Activated CD8-positive, alpha-beta memory T cell treated with anti-CD3 and anti-CD28 coated beads for 1 hour (primary cell): Measurements from ENCODE around the gene GEMIN5.
A peak's percentile ranks its signal among the peaks of the same experiment; 100 is the strongest.
"Not testable (repeated sequence)": the region's sequence is repeated elsewhere in the genome, so short reads cannot be mapped to it uniquely, and the experiment has no call there.

ENCODE experiments used
- DNase-seq, 2 donors: peaks; one replicate each; pipeline ENCODE4 v3.0.0-alpha.2; 2020; ENCODE audit warnings: low read depth in 1 of 2; ENCODE audit errors: extremely low read depth in 1 of 2

GEMIN5 gene

GRCh38 chr5:154940772-154941620 lies 3.0 kb upstream of the GEMIN5 start, which contains the start of gene MRPL22:
MRPL22 (plus strand) TSS chr5:154941073; CDS start chr5:154941111, 38 bp downstream.
- DNase-seq: peak; percentile 89 to 94

GRCh38 chr5:154940375-154940771 lies 2.4 kb upstream of the GEMIN5 start:
- DNase-seq: no peak

DNA sequence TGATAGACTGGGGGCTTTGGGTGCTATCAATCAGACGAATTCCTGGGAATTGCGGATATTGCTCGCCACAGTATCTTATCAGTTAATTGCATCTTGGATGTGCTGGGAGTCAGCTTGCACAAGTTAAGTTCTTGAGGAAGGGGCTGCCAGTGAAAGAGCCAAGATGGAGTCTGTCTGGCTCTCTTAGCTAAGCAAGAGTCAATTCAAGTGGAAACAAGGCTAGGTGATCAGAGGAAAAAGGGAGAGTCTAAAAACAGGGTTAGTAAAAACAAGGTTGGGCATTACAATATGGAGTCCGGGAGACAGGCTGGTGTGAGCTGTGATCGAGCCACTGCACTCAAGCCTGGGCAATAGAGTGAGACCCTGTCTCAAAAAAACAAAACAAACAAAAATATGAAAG lies 1.4 kb upstream of the GEMIN5 start:
- DNase-seq: not testable (repeated sequence)

DNA sequence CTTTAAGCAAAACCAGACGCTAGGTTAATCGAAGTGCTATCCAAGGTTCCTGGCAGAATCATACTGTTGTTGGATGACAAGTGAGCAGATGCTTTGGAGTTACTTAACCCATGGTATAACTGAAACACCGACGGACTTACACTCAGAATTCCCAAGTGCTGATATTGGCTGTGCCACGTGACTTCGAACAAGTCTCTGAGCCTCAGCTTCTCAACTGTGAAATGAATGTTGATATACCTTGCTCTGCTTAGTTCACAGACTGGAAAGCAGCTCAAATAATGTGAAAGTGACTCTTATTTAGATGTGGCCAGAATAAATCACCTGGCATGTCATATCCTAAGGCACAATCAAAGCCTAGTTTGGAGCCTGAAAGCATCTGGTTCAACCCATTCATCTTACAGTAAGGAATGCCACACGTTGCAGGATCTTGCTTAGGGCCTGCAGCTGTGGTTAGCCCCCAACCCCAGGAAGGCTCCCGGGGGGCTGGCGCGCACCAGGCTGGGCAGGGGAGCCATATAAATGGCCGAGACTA lies 759 bp downstream of the GEMIN5 start:
- DNase-seq: no peak

GRCh38 chr5:154934881-154935280 lies 3.1 kb downstream of the GEMIN5 start:
- DNase-seq: no peak

DNA sequence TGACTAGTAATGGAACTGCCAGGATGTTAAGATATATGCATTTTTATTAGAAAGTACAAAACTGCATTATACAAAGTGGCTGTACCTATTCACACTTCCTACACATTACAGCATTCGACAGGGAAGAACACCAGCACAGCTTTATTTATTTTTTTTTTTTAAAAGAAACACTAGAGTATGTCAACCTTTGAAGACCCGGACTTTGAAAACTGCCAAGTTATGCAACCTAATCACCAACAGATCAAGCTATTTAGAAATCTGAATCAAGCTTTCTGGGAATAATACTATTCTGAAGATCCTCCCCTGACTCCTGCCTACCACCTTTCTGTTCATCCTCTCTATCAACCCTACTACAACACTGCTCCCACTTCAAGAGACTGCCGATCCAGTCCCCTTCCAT lies 4.5 kb downstream of the GEMIN5 start:
- DNase-seq: no peak

DNA sequence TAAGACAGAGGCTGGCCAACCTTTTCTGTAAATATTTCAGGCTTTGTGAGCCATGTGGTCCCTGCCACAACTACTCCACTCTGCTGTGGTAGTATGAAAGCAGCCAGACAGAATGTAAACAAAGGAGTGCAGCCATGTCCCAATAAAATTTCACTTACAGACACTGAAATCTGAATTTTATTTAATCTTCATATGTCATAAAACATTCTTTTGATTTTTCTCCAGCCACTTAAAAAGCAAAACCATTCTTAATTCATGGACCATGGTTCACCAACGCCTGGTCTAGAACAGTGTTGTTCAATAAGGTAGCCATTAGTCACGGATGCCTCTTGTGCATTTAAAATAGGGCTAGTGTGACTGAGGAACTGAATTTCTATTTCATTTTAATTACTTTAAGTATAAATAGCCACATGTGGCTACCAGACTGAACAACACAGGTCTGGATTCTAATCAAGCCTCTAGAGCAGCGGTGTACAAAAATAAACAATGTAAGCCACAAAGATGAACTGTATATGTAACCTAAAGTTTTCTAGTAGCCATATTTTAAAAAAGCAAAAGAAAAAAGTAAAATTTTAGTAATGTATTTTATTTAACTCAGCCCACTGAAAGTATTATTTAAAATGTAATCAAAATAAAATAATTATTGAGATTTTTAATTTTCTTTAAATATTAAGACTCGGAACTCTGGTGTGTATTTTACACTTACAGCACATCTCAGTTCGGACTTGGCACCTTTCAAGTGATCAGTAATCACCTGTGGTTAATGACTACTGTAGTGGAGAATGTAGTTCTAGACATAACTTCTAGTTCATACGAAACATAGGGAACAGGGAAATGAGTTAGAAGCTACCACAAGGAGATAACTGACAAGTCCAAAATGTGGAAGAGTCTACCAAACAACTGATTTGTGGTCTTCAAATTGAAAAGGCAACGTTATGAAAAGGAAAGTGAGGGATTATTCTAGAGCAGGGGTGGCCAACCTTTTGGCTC lies 14.3 kb downstream of the GEMIN5 start:
- DNase-seq: no peak

GRCh38 chr5:154917757-154918156 lies 20.3 kb downstream of the GEMIN5 start:
- no peak for DNase-seq

DNA sequence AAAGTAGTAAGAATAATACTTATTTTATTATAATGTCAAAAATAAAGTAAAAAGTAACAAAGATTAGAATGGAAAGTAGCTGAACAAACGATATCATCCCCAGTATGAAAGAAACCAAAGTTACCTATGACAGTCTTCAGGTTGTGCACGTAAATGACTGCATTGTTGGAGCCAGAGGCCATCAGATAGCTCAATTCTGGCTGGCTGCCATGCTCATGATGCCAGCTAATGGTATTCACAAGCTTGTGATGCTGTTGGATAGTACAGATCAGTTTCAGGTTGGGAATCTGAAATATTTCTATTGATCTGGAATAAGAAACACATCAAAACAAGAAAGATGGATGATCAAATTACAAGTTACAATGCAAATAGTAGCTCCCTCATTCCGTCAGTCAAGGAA lies 21.1 kb downstream of the GEMIN5 start:
- no peak for DNase-seq

- not testable (repeated sequence) for DNase-seq
Measured at GRCh38 chr5:154905601-154906000, 32.4 kb downstream of the GEMIN5 start.

GRCh38 chr5:154901913-154902312 lies 36.1 kb downstream of the GEMIN5 start:
- no peak for DNase-seq

GRCh38 chr5:154901276-154901675 lies 36.7 kb downstream of the GEMIN5 start:
- DNase-seq: no peak

- DNase-seq: no peak
Measured at GRCh38 chr5:154900066-154900465, 37.9 kb downstream of the GEMIN5 start.

GRCh38 chr5:154899151-154899816 lies 38.7 kb downstream of the GEMIN5 start:
- DNase-seq: no peak

- DNase-seq: no peak
Measured at GRCh38 chr5:154898210-154898609, 39.8 kb downstream of the GEMIN5 start.

GRCh38 chr5:154896562-154897165 lies 41.3 kb downstream of the GEMIN5 start:
- DNase-seq: no peak

DNA sequence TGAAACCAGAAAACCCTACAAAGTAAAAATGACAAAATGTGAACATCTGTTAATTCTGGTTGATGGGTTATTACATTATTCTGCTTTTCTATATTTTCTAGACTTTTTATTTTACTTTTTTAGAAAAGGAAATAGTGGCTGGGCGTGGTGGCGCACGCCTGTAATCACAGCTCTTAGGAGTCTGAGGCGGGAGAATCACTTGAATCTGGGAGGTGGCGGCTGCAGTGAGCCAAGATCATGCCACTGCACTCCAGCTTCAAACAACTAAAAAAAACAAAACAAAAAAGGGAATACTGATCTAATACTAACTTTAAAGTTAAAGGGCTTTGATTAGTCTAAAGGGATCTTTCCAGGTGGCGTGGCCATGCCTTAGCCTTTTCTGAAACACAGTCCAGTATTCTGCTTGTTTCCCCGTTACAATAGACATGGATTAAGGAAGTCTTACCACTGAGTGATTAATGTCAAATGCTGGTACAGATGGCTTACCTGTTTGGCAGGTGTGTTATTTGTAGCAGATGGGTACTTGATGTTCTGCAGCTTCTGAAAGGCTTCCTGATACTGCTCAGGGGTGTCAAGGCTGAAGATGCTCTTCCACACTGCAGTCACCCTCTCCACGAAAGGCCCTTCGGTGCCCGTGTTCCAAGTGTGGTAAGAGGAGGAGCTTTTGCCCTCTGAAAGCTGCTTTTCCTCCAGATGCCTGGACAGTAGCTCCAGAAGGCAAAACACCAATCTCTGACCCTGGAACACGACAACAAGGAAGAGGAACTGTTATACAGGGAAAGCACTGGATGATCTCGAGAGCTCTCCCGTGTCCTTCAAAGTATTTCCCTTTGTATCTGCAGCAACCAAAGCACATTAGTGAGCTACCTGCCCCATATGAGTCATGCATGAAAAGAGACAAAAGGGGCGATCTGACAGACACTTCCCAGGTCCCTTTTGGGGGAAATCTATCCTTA lies 42.1 kb downstream of the GEMIN5 start:
- no peak for DNase-seq

DNA sequence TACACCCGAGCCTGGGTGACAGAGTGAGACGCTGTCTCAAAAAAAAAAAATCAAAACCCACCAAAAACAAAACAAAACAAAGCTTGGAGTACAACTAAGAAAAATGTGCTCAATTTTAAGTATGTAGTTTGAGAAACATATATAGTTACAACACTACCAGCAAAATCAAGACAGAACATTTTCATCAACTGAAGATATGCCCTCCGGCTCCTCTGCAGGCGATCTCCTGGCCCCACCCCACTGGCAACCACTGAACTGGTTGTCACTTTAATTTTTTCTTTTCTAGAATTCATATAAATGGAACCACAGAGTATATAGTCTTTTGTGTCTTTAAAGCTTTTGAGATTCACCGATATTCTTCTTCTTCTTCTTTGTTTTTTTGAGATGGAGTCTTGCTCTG lies 44.6 kb downstream of the GEMIN5 start:
- DNase-seq: no peak

DNA sequence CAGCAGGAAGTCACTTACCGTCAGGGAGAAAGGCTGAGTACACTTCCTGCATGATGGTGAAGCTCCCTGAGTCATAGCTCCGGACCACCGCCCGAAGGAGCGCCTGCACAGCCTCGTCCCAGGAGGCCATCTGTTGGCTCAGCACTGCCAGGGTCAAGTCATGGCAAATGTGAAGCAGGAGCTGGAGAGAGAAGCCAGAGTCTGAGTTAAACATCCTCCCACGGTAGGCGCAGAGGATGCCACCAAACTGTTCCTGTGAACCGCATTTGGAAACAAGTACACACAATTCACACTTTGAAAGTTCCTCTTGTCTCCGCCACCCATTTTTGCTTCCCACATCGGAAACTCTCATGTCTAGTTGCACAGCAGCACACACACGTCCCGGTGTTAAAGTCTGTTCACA lies 45.6 kb downstream of the GEMIN5 start:
- no peak for DNase-seq
